PC-3 (cell line): ENCODE measurements around the gene BEGAIN. TPM values are rescaled to one million over a fixed set of nuclear protein-coding genes. Genes with fewer than 3 reads are reported as not detected.

Experiments
- ATAC-seq: fragments of 200-7000 bp; cut with Tn5 transposase; 2 replicates; pipeline ENCODE4 v1.9.1; 2020; ENCODE audit warnings: mild to moderate bottlenecking, moderate library complexity
- BruUV-seq: library from RNA; stranded (reverse); fragments of 400-500 nt; replicated peaks from 2 replicates; lab custom pipeline; 2021; lab: Mats Ljungman, UMichigan
- CTCF ChIA-PET: fragments of 300-600 bp; sonication (Branson Sonifier 250); formaldehyde crosslinking; loops from one replicate; lab custom pipeline; 2022; ENCODE audit warnings: antibody characterized with exemption; lab: Charles Lee
- POLR2A ChIA-PET: fragments of 300-600 bp; sonication (Branson Sonifier 250); formaldehyde crosslinking; loops from one replicate; lab custom pipeline; 2022; ENCODE audit warnings: antibody characterized with exemption; ENCODE audit not compliant: unreplicated experiment; lab: Charles Lee
- DNase-seq: peaks from one replicate; pipeline ENCODE4 v3.0.0-alpha.2; 2015
- H2AFZ ChIP-seq: fragments of 300-600 bp; sonication (generic); 2 replicates; pipeline ENCODE4 v1.6.0; 2016; ENCODE audit warnings: antibody characterized with exemption, low read length
- H3F3A ChIP-seq: fragments of 300-600 bp; sonication (generic); one replicate; pipeline ENCODE4 v1.6.0; 2017; ENCODE audit warnings: antibody characterized with exemption, low read length, control low read depth, mild to moderate bottlenecking; ENCODE audit not compliant: unreplicated experiment
- H3K27ac ChIP-seq: fragments of 300-600 bp; sonication (generic); 2 replicates; pipeline ENCODE4 v1.5.1; 2016; ENCODE audit warnings: mild to moderate bottlenecking, low read length
- H3K27me3 ChIP-seq: fragments of 300-600 bp; sonication (generic); 2 replicates; pipeline ENCODE4 v1.6.1; 2016; ENCODE audit warnings: low read length, mixed read lengths
- H3K36me3 ChIP-seq: fragments of 300-600 bp; sonication (generic); 2 replicates; pipeline ENCODE4 v1.6.1; 2016; ENCODE audit warnings: low read depth, mixed run types, low read length, mixed read lengths
- H3K4me1 ChIP-seq: fragments of 300-600 bp; sonication (generic); 2 replicates; pipeline ENCODE4 v1.5.1; 2016; ENCODE audit warnings: low read length; ENCODE audit not compliant: insufficient read depth
- H3K4me2 ChIP-seq: fragments of 300-600 bp; sonication (generic); 2 replicates; pipeline ENCODE4 v1.6.0; 2016; ENCODE audit warnings: low read length
- H3K4me3 ChIP-seq: fragments of 300-600 bp; sonication (generic); 2 replicates; pipeline ENCODE4 v1.5.1; 2016; ENCODE audit warnings: mild to moderate bottlenecking, low read length, mixed read lengths
- H3K79me2 ChIP-seq: fragments of 300-600 bp; sonication (generic); 2 replicates; pipeline ENCODE4 v1.6.1; 2017; ENCODE audit warnings: low read length, mixed read lengths
- H3K9ac ChIP-seq: fragments of 300-600 bp; sonication (generic); 2 replicates; pipeline ENCODE4 v1.6.0; 2016; ENCODE audit warnings: mild to moderate bottlenecking, low read length
- H3K9me2 ChIP-seq: fragments of 300-600 bp; sonication (generic); replicated peaks from 2 replicates; pipeline ENCODE4 v1.6.1; 2016; ENCODE audit warnings: mixed run types, low read length, mixed read lengths
- H3K9me3 ChIP-seq: fragments of 300-600 bp; sonication (generic); 2 replicates; pipeline ENCODE4 v1.6.1; 2016; ENCODE audit warnings: low read length, mixed read lengths
- H4K20me1 ChIP-seq: fragments of 300-600 bp; sonication (generic); 2 replicates; pipeline ENCODE4 v1.6.1; 2016; ENCODE audit warnings: low read length, mixed read lengths
- EZH2 ChIP-seq: fragments of 300-600 bp; sonication (generic); IDR thresholded peaks from one replicate; pipeline ENCODE4 v1.6.1; 2017; ENCODE audit warnings: antibody characterized with exemption, mild to moderate bottlenecking, low read length; ENCODE audit not compliant: unreplicated experiment
- EZH2phosphoT487 ChIP-seq: fragments of 300-600 bp; sonication (generic); IDR thresholded peaks from 2 replicates; pipeline ENCODE4 v1.6.1; 2018; ENCODE audit warnings: mild to moderate bottlenecking, antibody characterized with exemption, low read length, borderline replicate concordance
- intact Hi-C: fragments of 100-400 bp; cut with micrococcal nuclease; formaldehyde crosslinking; loops from 2 replicates; pipeline ENCODE4 v1.9.0; 2023
- total RNA-seq: library from RNA; depleted of rRNA; stranded (reverse); fragments of >200 nt; gene quantifications from 2 replicates; pipeline ENCODE4 v1.2.3, GENCODE V29; 2014
- TF ChIP-seq, protein P1 (sequence below): fragments of 300-600 bp; sonication (generic); conservative IDR thresholded peaks from 2 replicates; pipeline ENCODE4 v1.5.1; 2017; ENCODE audit warnings: antibody characterized with exemption, low read depth, mild to moderate bottlenecking, low read length

Gene BEGAIN
- total RNA-seq, 1 experiment from 2014 or later = 3.8 TPM

DNA sequence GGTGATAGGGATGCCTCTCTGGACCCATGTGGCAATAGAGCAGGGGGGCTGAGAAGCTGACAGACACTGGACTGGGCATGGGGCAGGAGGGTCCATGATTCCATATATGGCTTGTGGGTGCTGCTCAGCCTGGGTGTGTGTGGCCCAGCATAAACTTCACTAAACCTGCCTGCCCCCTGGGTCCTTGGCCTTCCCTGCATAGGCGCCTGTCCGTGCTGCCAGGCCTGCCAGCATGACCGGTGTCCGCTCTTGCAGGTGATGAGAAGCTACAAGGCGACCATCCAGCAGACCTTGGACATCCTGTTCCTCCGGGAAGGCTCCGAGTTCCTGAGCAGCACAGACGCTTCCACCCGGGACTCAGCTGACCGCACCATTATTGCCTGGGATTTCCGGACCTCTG, 61.6 kb downstream of the BEGAIN start:
- Histone ChIP-seq H3K4me3 (no peak overlapping the region), H3K4me1 (no peaks in the 10 kb centered on the region), H2AFZ (no peak overlapping the region), H4K20me1 (no peaks in the 10 kb centered on the region), H3K9me3 (no peaks in the 10 kb centered on the region), H3F3A (no peaks in the 10 kb centered on the region), H3K79me2 (no peaks in the 10 kb centered on the region), H3K9ac (no peak overlapping the region), H3K27me3 (no peaks in the 10 kb centered on the region), H3K27ac (no peak overlapping the region), H3K4me2 (no peak overlapping the region), H3K9me2 (no peaks in the 10 kb centered on the region), H3K36me3 (no peaks in the 10 kb centered on the region)
- ATAC-seq (no peak), DNase-seq (no peak)
- intact Hi-C loops = no loop called here
- BruUV-seq = no TSS peak
- ChIA-PET CTCF (no interaction called here), POLR2A (interaction anchor here (0.6 kb wide), 1 partner anchor 109 kb away, joined by 3 read pairs; no protein-coding TSS in a partner anchor)
- no peak for TF ChIP-seq EZH2
- no peak for TF ChIP-seq EZH2phosphoT487
- TF ChIP-seq, protein P1, sequence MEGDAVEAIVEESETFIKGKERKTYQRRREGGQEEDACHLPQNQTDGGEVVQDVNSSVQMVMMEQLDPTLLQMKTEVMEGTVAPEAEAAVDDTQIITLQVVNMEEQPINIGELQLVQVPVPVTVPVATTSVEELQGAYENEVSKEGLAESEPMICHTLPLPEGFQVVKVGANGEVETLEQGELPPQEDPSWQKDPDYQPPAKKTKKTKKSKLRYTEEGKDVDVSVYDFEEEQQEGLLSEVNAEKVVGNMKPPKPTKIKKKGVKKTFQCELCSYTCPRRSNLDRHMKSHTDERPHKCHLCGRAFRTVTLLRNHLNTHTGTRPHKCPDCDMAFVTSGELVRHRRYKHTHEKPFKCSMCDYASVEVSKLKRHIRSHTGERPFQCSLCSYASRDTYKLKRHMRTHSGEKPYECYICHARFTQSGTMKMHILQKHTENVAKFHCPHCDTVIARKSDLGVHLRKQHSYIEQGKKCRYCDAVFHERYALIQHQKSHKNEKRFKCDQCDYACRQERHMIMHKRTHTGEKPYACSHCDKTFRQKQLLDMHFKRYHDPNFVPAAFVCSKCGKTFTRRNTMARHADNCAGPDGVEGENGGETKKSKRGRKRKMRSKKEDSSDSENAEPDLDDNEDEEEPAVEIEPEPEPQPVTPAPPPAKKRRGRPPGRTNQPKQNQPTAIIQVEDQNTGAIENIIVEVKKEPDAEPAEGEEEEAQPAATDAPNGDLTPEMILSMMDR = no peak

DNA sequence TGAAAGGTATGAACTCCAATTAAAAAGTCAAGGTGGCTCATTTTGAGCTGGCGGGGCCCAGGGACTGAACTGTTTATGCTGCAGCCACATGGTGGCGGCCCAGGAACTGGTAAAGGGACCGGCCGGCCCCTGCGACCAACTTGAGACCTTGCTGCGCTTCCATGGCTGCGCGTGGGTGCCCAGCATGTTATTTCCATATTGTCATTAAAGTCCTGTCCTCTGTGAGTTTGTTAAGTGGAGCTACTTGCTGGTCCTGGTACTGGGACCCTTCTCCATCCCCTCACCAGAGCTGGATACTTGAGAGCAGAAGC, 62.3 kb downstream of the BEGAIN start:
- intact Hi-C loops = no loop called here
- no TSS peak for BruUV-seq
- no peak for ATAC-seq

DNA sequence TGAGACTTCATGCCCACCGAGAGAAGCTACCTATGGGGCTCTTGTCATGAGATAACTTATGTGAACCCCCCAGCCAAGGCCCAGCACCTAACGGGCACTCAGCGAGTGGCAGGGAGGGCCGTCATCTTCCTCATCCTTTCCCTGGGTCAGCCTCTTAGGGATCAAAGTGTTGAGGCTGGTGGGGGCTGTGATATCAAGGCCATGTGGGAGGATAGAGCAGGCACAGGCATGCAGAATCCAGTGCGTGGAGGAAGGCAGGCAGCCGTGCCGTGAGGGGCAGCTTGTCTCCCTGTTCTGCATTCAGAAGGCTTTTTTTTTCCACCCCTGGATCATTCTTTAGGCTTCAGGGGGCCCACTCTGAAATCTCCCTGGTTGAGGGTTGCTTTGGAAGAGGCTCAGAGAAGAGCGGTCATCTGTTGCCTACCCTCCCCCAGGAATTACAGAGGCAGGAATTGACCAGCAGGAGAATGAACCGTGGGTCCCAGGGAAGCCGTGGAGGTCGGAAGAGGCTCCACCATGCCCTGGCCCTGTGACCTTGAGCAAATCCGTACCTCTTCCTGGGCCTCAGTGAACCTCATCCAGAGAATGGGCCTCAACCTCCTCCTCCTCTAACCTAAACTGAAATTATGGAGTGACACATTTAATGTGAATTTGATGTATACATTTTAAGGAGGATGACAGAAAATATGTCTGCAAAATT, 62.8 kb downstream of the BEGAIN start:
- Histone ChIP-seq H3K36me3 (no peaks in the 10 kb centered on the region), H4K20me1 (no peaks in the 10 kb centered on the region), H3K4me1 (no peaks in the 10 kb centered on the region), H3F3A (no peaks in the 10 kb centered on the region), H3K9ac (no peak overlapping the region), H2AFZ (no peak overlapping the region), H3K4me2 (no peak overlapping the region), H3K9me2 (no peaks in the 10 kb centered on the region), H3K4me3 (no peak overlapping the region), H3K27ac (no peak overlapping the region), H3K9me3 (no peaks in the 10 kb centered on the region), H3K79me2 (no peaks in the 10 kb centered on the region), H3K27me3 (no peaks in the 10 kb centered on the region)
- no TSS peak for BruUV-seq
- TF ChIP-seq EZH2 (no peak), EZH2phosphoT487 (no peak)
- TF ChIP-seq, protein P1 = no peak
- DNase-seq = no peak
- ATAC-seq = no peak
- ChIA-PET CTCF (no interaction called here), POLR2A (no interaction called here)
- intact Hi-C loops = no loop called here

More for the DNA sequence above, 62.3 kb downstream of the BEGAIN start:
- ChIA-PET POLR2A (interaction anchor here (0.6 kb wide), 1 partner anchor 108 kb away, joined by 3 read pairs; no protein-coding TSS in a partner anchor), CTCF (no interaction called here)
- Histone ChIP-seq H3K9me3 (no peaks in the 10 kb centered on the region), H3F3A (no peaks in the 10 kb centered on the region), H3K4me3 (no peak overlapping the region), H3K4me1 (no peaks in the 10 kb centered on the region), H3K27ac (no peak overlapping the region), H3K9ac (no peak overlapping the region), H3K79me2 (no peaks in the 10 kb centered on the region), H4K20me1 (no peaks in the 10 kb centered on the region), H3K36me3 (no peaks in the 10 kb centered on the region), H3K9me2 (no peaks in the 10 kb centered on the region), H3K27me3 (no peaks in the 10 kb centered on the region), H3K4me2 (no peak overlapping the region), H2AFZ (no peak overlapping the region)
- TF ChIP-seq EZH2phosphoT487 (no peak), EZH2 (no peak)
- TF ChIP-seq, protein P1 = no peak
- no peak for DNase-seq
